ENCODE measurements around the gene SLC1A3.

SLC1A3 gene

GRCh38 chr5:36658038-36658756 is 51.8 kb downstream of the SLC1A3 start:
- FAIRE-seq = no peak

GRCh38 chr5:36659411-36659810 is 53.0 kb downstream of the SLC1A3 start:
- FAIRE-seq = no peak

GRCh38 chr5:36660397-36661049 is 54.1 kb downstream of the SLC1A3 start:
- no peak for FAIRE-seq

DNA sequence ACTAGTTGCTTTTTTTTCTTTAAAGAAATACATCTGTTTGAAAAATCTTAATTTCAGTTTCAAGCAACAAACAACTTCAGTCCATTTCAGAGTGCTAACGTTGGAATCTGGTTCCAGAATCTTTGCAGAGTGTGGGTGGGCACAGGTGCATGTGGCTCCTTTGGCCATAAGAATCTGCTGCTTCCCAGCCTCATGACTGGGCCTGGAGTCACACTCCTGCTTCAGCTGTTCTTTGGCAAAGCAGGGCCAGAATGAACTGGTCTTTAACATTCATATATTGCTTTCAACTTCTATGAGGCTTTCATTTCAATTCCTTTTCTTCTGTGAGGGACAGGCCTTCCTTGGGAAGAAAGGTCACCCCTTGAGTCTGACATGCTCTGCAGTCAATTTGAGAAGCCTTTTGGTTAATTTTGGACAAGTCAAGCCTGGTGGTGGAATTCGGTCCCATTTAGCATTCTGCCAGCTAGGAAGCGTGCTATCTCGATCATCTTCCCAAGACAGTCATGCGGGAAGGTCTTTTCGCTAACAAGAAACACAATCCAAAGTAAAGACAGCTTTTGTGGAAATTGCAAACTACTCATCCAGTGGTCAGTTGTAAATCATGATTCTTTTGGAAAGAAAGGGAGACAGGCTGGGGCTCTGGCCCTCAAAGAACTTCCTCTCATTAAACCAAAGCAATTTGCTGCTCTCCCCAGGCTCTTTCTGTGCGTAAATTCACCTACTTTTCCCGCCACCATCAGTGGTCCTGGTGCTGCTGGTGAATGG is 55.2 kb downstream of the SLC1A3 start:
- no peak for FAIRE-seq

DNA sequence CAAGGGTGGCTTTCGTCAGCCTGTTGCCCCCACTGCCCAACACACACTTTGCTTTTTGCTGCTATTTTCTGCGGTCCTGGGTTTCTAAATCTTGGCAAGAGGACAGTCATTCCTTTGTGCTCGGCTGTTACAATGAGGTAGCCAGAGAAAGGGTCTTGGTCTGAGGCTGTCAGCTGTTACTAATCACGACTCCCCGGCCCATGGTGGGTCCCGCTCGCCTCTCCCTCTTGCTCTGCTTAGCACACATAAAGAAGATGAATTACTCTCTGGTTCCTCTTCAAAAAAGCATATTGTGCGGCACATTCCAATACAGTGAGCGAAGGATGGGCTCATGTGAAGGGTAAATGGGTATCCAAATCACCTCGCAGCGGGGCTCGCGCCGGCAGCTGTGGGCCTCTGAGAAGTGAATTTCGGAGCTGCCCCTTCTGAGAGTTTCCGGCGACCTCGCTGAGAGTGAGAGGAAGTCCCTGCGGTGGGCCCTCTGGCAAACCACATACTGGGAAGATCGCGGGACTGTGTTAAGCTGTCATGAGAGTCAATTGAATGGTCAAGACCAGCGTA is 56.0 kb downstream of the SLC1A3 start:
- FAIRE-seq = no peak

DNA sequence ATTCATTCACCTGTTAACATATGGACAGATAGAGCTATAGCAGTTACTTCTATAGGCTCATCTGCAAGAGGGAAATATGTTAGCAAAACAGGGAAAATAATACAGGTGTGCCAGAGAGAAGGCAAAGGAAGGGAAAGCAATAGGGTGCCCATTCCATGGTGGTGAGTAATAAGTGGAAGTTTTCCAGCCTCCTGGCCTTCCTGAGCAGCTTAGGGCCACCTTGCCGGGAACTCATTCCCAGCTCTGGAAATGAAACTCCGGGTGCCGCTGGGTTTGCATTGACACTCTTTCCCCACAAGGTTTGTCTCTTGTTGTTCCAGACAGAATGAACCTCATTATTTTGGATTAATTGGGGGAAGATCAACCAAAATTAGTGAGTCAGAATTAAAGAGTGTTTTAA is 58.4 kb downstream of the SLC1A3 start:
- FAIRE-seq = no peak

- no peak for FAIRE-seq
Measured at GRCh38 chr5:36665628-36666027, 59.2 kb downstream of the SLC1A3 start.

DNA sequence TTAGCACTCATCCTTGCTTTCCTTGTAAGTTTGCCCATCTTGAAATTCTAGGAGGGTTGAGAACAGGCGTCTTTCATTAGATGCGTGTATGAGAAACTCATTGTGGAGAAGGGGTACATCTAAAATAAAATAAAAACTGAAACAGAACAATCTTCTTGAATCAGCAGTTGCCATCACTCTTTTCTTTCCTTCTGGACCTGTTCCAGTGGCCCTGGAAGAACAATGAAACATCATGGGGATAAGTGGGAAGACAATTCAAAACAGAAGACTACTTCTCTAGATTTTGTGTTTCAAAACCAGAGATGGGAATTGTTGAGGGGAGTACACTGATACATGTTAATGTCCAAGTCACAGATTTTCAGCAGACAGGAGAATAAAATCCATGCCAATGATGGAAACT is 59.9 kb downstream of the SLC1A3 start:
- FAIRE-seq = no peak

DNA sequence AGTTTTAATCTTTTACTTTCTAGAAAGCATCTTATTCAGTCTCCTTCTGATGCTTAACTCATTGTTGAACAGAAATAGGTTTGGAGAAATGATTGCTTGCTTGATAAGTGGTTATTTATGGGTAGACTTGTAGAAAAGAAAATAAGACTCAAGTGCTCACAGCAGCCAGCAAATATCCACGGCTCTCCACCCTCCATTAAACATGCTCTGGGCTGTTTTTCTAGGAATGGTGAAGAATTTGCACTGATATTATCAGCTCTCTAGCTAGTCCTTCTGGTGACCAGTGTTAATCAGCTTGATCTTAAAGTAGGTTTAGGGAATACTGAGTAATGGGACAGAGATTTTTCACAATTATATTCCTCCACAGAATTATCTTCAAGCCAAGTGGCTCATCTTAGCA is 60.6 kb downstream of the SLC1A3 start:
- no peak for FAIRE-seq

DNA sequence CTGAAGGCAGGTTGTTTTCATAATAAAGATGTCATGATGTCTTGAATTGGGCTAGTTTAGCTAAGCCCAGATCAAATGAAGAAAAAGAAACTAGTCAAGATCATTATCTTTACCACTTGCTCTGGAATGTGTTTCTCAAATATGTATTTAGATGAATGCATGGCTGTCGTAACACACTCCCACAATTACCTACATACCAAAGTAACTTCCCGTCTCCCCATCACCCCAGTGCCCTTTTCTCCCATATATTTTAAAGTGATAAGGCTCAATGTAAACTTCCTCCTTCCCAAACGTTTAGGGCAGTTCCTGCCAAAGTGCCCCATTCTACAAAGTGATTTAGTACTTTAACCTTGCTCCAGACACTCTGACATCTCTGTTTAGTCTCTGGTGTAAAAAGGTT is 61.4 kb downstream of the SLC1A3 start:
- FAIRE-seq = no peak

DNA sequence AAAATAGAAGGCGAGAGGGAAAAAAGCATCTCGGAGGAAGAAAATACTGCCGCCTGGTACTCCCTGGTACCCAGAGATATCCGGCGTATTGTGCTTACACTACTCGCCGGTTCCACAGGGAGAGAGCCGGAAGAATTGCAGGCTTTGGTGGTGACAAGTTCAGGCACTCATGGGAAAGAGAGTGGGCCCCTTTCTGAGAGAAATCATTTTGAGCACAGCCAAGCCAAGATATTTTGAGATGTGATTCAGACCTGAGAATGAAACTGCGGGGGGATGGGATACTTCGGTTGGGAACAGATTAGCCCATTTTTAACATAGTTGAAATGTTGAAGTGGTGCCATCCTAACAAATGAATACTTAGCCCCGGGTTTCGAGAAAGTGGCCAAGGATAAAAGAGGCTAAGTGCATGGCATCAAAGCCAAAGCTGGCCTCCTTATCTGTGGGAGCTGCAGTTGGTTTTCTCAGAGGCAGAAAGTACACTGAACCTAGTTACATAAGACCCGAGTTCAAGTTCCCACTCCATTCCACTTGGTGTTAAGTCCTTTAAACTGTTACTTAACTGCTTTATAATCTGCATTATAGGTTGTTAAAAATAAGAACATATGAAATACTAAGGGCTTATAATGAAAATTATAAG is 62.7 kb downstream of the SLC1A3 start:
- FAIRE-seq = no peak

GRCh38 chr5:36670548-36670947 is 64.1 kb downstream of the SLC1A3 start:
- FAIRE-seq = no peak

DNA sequence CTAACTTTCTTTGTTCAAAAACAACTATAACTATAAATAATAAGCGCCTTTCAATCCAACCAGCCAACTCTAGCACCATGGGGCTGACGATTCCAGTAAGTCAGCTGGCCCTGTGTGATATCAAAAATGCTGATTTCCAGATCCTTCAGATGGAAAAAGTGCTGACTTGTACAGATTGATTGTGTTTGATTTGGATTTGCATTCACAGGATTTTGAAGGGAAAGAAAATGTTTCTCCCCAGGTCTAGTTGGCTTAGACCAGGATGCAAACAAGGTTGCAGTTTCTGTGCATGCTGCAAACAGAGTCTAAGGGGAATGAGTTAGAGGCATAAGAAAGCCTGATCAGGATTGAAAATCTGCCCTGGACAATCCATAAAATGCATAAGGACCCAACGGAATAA is 68.9 kb downstream of the SLC1A3 start:
- no peak for FAIRE-seq

DNA sequence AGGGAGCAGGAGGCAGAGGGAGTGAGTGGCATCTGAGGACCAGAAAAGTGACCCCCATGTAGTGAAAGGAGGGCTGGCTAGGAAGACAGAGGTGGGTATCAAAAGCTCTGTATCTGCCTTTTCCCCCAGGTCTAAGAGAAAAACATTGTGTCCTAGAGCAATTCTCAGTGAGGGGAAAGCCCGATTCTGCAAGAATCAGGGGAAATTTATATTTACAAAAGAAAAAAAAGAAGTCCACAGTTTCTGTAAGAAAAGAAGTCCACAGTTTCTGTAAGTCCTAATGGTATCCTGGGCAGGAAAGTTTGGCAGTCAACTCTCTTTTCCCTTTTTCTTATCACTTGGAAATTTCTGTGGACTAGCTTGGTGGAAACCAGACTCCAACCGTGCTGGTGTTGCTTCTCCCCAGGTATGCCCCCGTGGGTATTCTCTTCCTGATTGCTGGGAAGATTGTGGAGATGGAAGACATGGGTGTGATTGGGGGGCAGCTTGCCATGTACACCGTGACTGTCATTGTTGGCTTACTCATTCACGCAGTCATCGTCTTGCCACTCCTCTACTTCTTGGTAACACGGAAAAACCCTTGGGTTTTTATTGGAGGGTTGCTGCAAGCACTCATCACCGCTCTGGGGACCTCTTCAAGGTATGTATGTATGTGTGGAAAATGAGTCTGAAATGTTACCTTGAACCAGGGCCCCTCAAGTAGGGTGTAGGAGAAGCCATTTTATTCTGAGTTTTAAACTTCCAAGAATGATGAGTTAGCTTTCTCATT is 73.0 kb downstream of the SLC1A3 start:
- no peak for FAIRE-seq

DNA sequence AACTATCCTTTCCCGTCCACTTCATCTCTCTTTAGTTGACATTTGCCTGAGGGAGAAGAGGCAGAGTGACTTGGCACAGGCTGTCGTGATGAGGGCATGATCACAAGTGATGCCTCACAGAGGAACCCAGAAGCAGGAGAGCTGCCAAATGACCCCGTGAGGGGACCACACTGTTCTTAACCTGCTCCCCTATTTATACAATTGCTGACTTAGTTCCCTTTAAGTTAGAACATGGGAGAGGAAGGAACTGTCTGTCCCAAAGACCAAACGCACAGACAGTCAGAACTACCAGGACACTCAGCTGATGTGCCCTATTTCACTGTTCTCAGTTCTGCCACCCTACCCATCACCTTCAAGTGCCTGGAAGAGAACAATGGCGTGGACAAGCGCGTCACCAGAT is 73.7 kb downstream of the SLC1A3 start:
- FAIRE-seq = no peak

DNA sequence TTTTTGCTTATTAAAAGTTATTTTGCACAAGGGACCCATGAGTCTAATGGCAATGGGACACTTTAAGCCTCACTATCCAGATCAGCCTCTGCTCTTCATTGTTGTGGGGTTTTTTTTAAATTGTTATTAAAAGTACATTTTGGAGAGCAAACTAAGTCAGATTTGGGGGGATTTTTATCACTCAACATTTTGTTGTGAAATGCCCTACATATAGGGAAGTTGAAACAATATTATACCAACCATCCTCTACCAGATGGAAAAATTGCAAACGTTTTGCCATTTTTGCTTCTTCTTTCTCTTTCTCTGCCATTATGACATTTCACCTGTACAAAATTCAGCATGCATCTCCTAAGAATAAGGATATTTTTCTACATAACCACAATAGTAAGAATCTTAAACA is 75.3 kb downstream of the SLC1A3 start:
- no peak for FAIRE-seq

- FAIRE-seq = no peak
Measured at GRCh38 chr5:36682499-36682898, 76.1 kb downstream of the SLC1A3 start.

DNA sequence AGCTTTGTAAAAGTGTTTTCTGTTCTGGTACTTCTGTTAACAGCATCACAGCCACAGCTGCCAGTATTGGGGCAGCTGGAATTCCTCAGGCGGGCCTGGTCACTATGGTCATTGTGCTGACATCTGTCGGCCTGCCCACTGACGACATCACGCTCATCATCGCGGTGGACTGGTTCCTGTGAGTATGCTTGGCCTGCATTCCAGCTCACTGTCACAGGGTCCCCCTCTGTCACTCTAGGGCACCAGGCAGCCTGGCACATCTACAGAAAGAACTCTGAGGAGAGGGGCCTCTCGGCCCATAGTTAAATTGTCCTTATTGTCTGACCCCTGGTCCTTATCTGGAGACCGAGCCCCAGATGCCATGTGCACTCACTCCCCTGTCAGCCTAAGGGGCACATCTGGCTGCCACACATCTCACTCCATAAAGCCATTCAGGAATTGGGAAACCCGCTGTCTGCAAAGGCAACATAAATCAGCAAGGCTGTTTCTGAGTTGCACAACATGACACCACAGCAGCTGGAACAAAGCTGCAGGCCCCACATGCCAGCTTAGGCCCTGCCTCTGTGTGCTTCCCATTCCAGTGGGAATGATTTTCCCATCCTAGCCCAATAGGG is 77.5 kb downstream of the SLC1A3 start:
- no peak for FAIRE-seq

- FAIRE-seq = no peak
Measured at GRCh38 chr5:36685631-36686288, 79.4 kb downstream of the SLC1A3 start.

GRCh38 chr5:36686881-36687280 is 80.5 kb downstream of the SLC1A3 start:
- no peak for FAIRE-seq

DNA sequence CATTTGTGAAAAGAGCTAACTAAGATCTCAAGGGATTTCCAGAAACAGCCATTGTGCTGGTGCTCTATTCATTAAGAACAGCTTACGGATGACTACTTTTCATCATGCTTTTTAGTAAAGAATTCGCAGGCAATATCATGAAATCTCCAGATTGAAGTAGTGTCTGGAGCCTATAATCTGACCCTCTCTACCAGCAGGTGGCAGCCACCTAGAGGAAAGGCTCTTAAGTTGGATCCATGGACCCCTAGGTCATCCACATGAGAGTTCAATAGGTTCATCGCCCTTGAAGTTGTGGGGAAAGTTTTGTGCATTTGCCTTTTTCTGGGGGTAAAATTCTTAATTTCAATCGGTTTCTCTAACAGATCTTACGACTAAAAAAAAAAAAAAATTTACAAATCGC is 82.3 kb downstream of the SLC1A3 start:
- no peak for FAIRE-seq

Measured in A204.1 (cell line).